HG02970 (cell line): ENCODE results near the gene SLC35F1.

Experiments used
- ATAC-seq: cut with Tn5 transposase; IDR thresholded peaks from one replicate; pipeline ENCODE4 v1.9.1; 2021; ENCODE audit warnings: mild to moderate bottlenecking, moderate library complexity, moderate number of reproducible peaks; ENCODE audit not compliant: unreplicated experiment, low FRiP score

The SLC35F1 gene

GRCh38 chr6:118240878-118241528 lies 333.9 kb downstream of the SLC35F1 start:
- peak; percentile 66 for ATAC-seq

GRCh38 chr6:118246406-118246805 lies 339.3 kb downstream of the SLC35F1 start:
- ATAC-seq = no peak

GRCh38 chr6:118248171-118248570 lies 341.1 kb downstream of the SLC35F1 start:
- no peak for ATAC-seq

GRCh38 chr6:118249680-118250079 lies 342.6 kb downstream of the SLC35F1 start:
- no peak for ATAC-seq

GRCh38 chr6:118252474-118252873 lies 345.4 kb downstream of the SLC35F1 start:
- ATAC-seq = no peak

- no peak for ATAC-seq
Observed at GRCh38 chr6:118253741-118254140, 346.7 kb downstream of the SLC35F1 start.

- ATAC-seq = no peak
Observed at GRCh38 chr6:118260833-118261232, 353.8 kb downstream of the SLC35F1 start.

GRCh38 chr6:118263921-118264486 lies 356.9 kb downstream of the SLC35F1 start:
- no peak for ATAC-seq

GRCh38 chr6:118269659-118270058 lies 362.6 kb downstream of the SLC35F1 start:
- ATAC-seq = no peak

- no peak for ATAC-seq
Observed at GRCh38 chr6:118277631-118278030, 370.6 kb downstream of the SLC35F1 start.

GRCh38 chr6:118280210-118280609 lies 373.1 kb downstream of the SLC35F1 start:
- ATAC-seq = peak; percentile 95

- ATAC-seq = no peak
Observed at GRCh38 chr6:118281291-118281690, 374.2 kb downstream of the SLC35F1 start.

GRCh38 chr6:118283766-118284165 lies 376.7 kb downstream of the SLC35F1 start:
- no peak for ATAC-seq

GRCh38 chr6:118284736-118285360 lies 377.8 kb downstream of the SLC35F1 start:
- no peak for ATAC-seq

GRCh38 chr6:118285791-118286190 lies 378.7 kb downstream of the SLC35F1 start:
- ATAC-seq = no peak

GRCh38 chr6:118288355-118289124 lies 381.5 kb downstream of the SLC35F1 start:
- ATAC-seq = no peak

- no peak for ATAC-seq
Observed at GRCh38 chr6:118292558-118292957, 385.5 kb downstream of the SLC35F1 start.

- no peak for ATAC-seq
Observed at GRCh38 chr6:118294906-118295305, 387.8 kb downstream of the SLC35F1 start.

- no peak for ATAC-seq
Observed at GRCh38 chr6:118295336-118295735, 388.3 kb downstream of the SLC35F1 start.

GRCh38 chr6:118296129-118296901 lies 389.3 kb downstream of the SLC35F1 start:
- ATAC-seq = no peak
